COLO668 (cell line): ENCODE results near the gene CAMK2G.
"Not testable (repeated sequence)": the region's sequence is repeated elsewhere in the genome, so short reads cannot be mapped to it uniquely, and the experiment has no call there.

Experiments used
- DNase-seq: peaks from one replicate; lab custom pipeline; 2025; ENCODE audit not compliant: unreplicated experiment; lab: John Stamatoyannopoulos, UW

The CAMK2G gene

GRCh38 chr10:73905256-73906020, 31.1 kb upstream of the CAMK2G start:
- peak; percentile 17 for DNase-seq

GRCh38 chr10:73902351-73902750, 28.0 kb upstream of the CAMK2G start:
- no peak for DNase-seq

- DNase-seq = no peak
Measured at GRCh38 chr10:73901261-73901660, 26.9 kb upstream of the CAMK2G start.

- DNase-seq = no peak
Measured at GRCh38 chr10:73900064-73900463, 25.7 kb upstream of the CAMK2G start.

- peak; percentile 4 for DNase-seq
Measured at GRCh38 chr10:73899423-73899822, 25.1 kb upstream of the CAMK2G start.

GRCh38 chr10:73898730-73899410, 24.5 kb upstream of the CAMK2G start:
- DNase-seq = no peak

GRCh38 chr10:73897693-73898092, 23.3 kb upstream of the CAMK2G start:
- no peak for DNase-seq

GRCh38 chr10:73895381-73895780, 21.0 kb upstream of the CAMK2G start:
- not testable (repeated sequence) for DNase-seq

- no peak for DNase-seq
Measured at GRCh38 chr10:73894245-73894971, 20.1 kb upstream of the CAMK2G start.

GRCh38 chr10:73893426-73893825, 19.1 kb upstream of the CAMK2G start:
- DNase-seq = no peak

- no peak for DNase-seq
Measured at GRCh38 chr10:73892310-73893030, 18.1 kb upstream of the CAMK2G start.

GRCh38 chr10:73891540-73891939, 17.2 kb upstream of the CAMK2G start:
- DNase-seq = no peak

- DNase-seq = not testable (repeated sequence)
Measured at GRCh38 chr10:73890830-73891229, 16.5 kb upstream of the CAMK2G start.

- DNase-seq = no peak
Measured at GRCh38 chr10:73890261-73890660, 15.9 kb upstream of the CAMK2G start.

- DNase-seq = not testable (repeated sequence)
Measured at GRCh38 chr10:73889416-73889815, 15.1 kb upstream of the CAMK2G start.

- DNase-seq = peak; percentile 71
Measured at GRCh38 chr10:73889014-73889413, 14.7 kb upstream of the CAMK2G start.

GRCh38 chr10:73888514-73888913, 14.2 kb upstream of the CAMK2G start:
- peak; percentile 58 for DNase-seq

- DNase-seq = peak; percentile 36
Measured at GRCh38 chr10:73887294-73888039, 13.1 kb upstream of the CAMK2G start.

- DNase-seq = no peak
Measured at GRCh38 chr10:73886661-73887293, 12.4 kb upstream of the CAMK2G start.

- DNase-seq = peak; percentile 48
Measured at GRCh38 chr10:73886085-73886529, 11.8 kb upstream of the CAMK2G start.
